ENCODE measurements around the gene SCYGR4.

Gene SCYGR4

GRCh38 chr2:227613272-227613660 is 4.0 kb upstream of the SCYGR4 start:
- Histone ChIP-seq H3K4me1 (ENCODE audit: control insufficient read depth, insufficient read depth, low read length, poor library complexity, severe bottlenecking) (no peaks in the 10 kb centered on the region), H3K27me3 (replicated peaks; ENCODE audit: control insufficient read depth, insufficient read depth, low read length, poor library complexity, severe bottlenecking) (no peaks in the 10 kb centered on the region), H3K4me3 (ENCODE audit: insufficient read depth, low read depth, low read length, poor library complexity, severe bottlenecking) (no peak overlapping the region), H3K9me3 (ENCODE audit: control insufficient read depth, low read length) (no peaks in the 10 kb centered on the region), H3K27ac (ENCODE audit: insufficient read depth, low read length, poor library complexity, severe bottlenecking) (no peak overlapping the region), H3K36me3 (ENCODE audit: control insufficient read depth, insufficient read depth, low read length) (no peaks in the 10 kb centered on the region)
- no peak for DNase-seq

- H3K4me3 ChIP-seq (ENCODE audit: insufficient read depth, low read depth, low read length, poor library complexity, severe bottlenecking), result no peak overlapping the region
- no peak for DNase-seq
- no peaks in the 10 kb centered on the region for H3K9me3 ChIP-seq (ENCODE audit: control insufficient read depth, low read length)
- no peaks in the 10 kb centered on the region for H3K27me3 ChIP-seq (replicated peaks; ENCODE audit: control insufficient read depth, insufficient read depth, low read length, poor library complexity, severe bottlenecking)
- no peaks in the 10 kb centered on the region for H3K36me3 ChIP-seq (ENCODE audit: control insufficient read depth, insufficient read depth, low read length)
- no peaks in the 10 kb centered on the region for H3K4me1 ChIP-seq (ENCODE audit: control insufficient read depth, insufficient read depth, low read length, poor library complexity, severe bottlenecking)
- H3K27ac ChIP-seq (ENCODE audit: insufficient read depth, low read length, poor library complexity, severe bottlenecking), result no peak overlapping the region
Measured at GRCh38 chr2:227614246-227614645, 3.1 kb upstream of the SCYGR4 start.

- H3K27ac ChIP-seq (ENCODE audit: insufficient read depth, low read length, poor library complexity, severe bottlenecking), result no peak within 1 kb of the TSS
- H3K4me3 ChIP-seq (ENCODE audit: insufficient read depth, low read depth, low read length, poor library complexity, severe bottlenecking), result no peak within 1 kb of the TSS
- H3K36me3 ChIP-seq (ENCODE audit: control insufficient read depth, insufficient read depth, low read length), result no peaks in the 10 kb centered on the region
- H3K9me3 ChIP-seq (ENCODE audit: control insufficient read depth, low read length), result no peaks in the 10 kb centered on the region
- H3K27me3 ChIP-seq (replicated peaks; ENCODE audit: control insufficient read depth, insufficient read depth, low read length, poor library complexity, severe bottlenecking), result no peaks in the 10 kb centered on the region
- no peaks in the 10 kb centered on the region for H3K4me1 ChIP-seq (ENCODE audit: control insufficient read depth, insufficient read depth, low read length, poor library complexity, severe bottlenecking)
- no peak for DNase-seq
Measured at GRCh38 chr2:227614740-227615139, 2.6 kb upstream of the SCYGR4 start, which contains the start of gene SCYGR3. Gene SCYGR3, minus strand, starts transcription at chr2:227614840. Its CDS starts 0 bp downstream, at chr2:227614840.

DNA sequence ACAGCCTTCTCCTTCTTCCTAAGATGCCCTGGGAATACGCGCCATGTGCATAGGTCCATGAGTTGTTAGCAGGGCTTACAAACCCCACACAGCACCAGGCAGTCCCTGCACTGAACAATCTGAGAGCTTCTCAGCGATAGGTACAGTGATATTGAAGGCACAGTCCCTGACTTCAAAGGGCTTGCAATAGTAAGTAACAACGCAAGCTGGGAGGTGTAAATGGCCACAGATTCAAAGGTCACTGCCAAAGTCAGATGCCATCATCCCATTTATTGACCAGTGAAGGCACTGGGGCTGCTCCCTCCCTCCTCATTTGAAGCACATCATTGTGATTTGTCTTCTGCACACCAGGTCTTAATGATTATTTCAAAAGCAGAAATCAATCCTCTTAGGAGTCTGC is 2.1 kb upstream of the SCYGR4 start:
- Histone ChIP-seq H3K27me3 (replicated peaks; ENCODE audit: control insufficient read depth, insufficient read depth, low read length, poor library complexity, severe bottlenecking) (no peaks in the 10 kb centered on the region), H3K4me1 (ENCODE audit: control insufficient read depth, insufficient read depth, low read length, poor library complexity, severe bottlenecking) (no peaks in the 10 kb centered on the region), H3K27ac (ENCODE audit: insufficient read depth, low read length, poor library complexity, severe bottlenecking) (no peak overlapping the region), H3K36me3 (ENCODE audit: control insufficient read depth, insufficient read depth, low read length) (no peaks in the 10 kb centered on the region), H3K9me3 (ENCODE audit: control insufficient read depth, low read length) (no peaks in the 10 kb centered on the region), H3K4me3 (ENCODE audit: insufficient read depth, low read depth, low read length, poor library complexity, severe bottlenecking) (no peak overlapping the region)
- no peak for DNase-seq

- H3K4me3 ChIP-seq (ENCODE audit: insufficient read depth, low read depth, low read length, poor library complexity, severe bottlenecking), result no peak overlapping the region
- no peak for DNase-seq
- H3K27ac ChIP-seq (ENCODE audit: insufficient read depth, low read length, poor library complexity, severe bottlenecking), result no peak overlapping the region
- H3K9me3 ChIP-seq (ENCODE audit: control insufficient read depth, low read length), result no peaks in the 10 kb centered on the region
- H3K36me3 ChIP-seq (ENCODE audit: control insufficient read depth, insufficient read depth, low read length), result no peaks in the 10 kb centered on the region
- H3K27me3 ChIP-seq (replicated peaks; ENCODE audit: control insufficient read depth, insufficient read depth, low read length, poor library complexity, severe bottlenecking), result no peaks in the 10 kb centered on the region
- no peaks in the 10 kb centered on the region for H3K4me1 ChIP-seq (ENCODE audit: control insufficient read depth, insufficient read depth, low read length, poor library complexity, severe bottlenecking)
Measured at GRCh38 chr2:227615906-227616305, 1.4 kb upstream of the SCYGR4 start.

DNA sequence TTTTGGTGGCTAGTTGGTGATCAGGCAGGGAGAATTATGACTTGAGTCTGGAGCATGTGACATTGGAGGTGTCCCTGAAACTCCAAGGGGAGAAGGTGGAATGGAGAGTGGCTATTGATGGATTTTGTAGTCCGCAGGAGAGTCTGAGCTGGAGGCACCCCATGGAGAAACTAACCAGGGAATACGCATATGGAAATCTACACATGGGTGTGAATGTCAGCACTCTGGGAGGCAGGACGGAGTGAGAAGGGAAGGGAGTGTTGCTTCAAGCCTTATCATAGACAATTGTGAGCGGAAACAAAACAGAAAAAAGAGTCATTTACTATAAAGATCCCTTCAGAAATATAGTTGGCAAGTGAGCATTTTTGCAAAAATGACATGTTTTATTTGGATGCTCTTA is 667 bp upstream of the SCYGR4 start:
- DNase-seq, result no peak
- H3K9me3 ChIP-seq (ENCODE audit: control insufficient read depth, low read length), result no peaks in the 10 kb centered on the region
- H3K36me3 ChIP-seq (ENCODE audit: control insufficient read depth, insufficient read depth, low read length), result no peaks in the 10 kb centered on the region

GRCh38 chr2:227623226-227623625 is 5.9 kb downstream of the SCYGR4 start:
- Histone ChIP-seq H3K27ac (ENCODE audit: insufficient read depth, low read length, poor library complexity, severe bottlenecking) (no peak overlapping the region), H3K9me3 (ENCODE audit: control insufficient read depth, low read length) (no peaks in the 10 kb centered on the region), H3K27me3 (replicated peaks; ENCODE audit: control insufficient read depth, insufficient read depth, low read length, poor library complexity, severe bottlenecking) (no peaks in the 10 kb centered on the region), H3K36me3 (ENCODE audit: control insufficient read depth, insufficient read depth, low read length) (no peaks in the 10 kb centered on the region), H3K4me1 (ENCODE audit: control insufficient read depth, insufficient read depth, low read length, poor library complexity, severe bottlenecking) (no peaks in the 10 kb centered on the region), H3K4me3 (ENCODE audit: insufficient read depth, low read depth, low read length, poor library complexity, severe bottlenecking) (no peak overlapping the region)
- no peak for DNase-seq

More for the DNA sequence above, 667 bp upstream of the SCYGR4 start:
- H3K27ac ChIP-seq (ENCODE audit: insufficient read depth, low read length, poor library complexity, severe bottlenecking), result no peak overlapping the region
- H3K27me3 ChIP-seq (replicated peaks; ENCODE audit: control insufficient read depth, insufficient read depth, low read length, poor library complexity, severe bottlenecking), result no peaks in the 10 kb centered on the region
- H3K4me3 ChIP-seq (ENCODE audit: insufficient read depth, low read depth, low read length, poor library complexity, severe bottlenecking), result no peak overlapping the region
- H3K4me1 ChIP-seq (ENCODE audit: control insufficient read depth, insufficient read depth, low read length, poor library complexity, severe bottlenecking), result no peaks in the 10 kb centered on the region

DNA sequence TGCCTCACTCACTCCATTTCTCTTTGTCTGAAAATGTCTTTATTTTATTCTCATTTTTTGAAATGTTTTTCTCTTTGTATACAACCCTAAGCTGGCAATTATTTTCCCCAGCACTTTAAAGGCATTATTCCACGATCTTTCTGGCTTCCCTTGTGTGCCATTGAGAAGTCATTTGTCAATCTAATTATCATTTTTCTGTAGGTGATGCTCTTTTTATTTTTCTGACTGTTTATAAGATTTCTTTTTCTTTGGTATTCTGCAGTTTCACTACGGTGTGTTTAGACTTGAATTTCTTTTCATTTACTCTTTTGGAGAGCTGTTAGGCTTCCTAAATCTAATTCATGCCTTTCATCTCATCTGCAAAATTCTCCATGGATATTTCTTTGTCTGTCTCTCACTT is 8.1 kb downstream of the SCYGR4 start:
- Histone ChIP-seq H3K27ac (ENCODE audit: insufficient read depth, low read length, poor library complexity, severe bottlenecking) (no peak overlapping the region), H3K36me3 (ENCODE audit: control insufficient read depth, insufficient read depth, low read length) (no peaks in the 10 kb centered on the region), H3K4me3 (ENCODE audit: insufficient read depth, low read depth, low read length, poor library complexity, severe bottlenecking) (no peak overlapping the region), H3K27me3 (replicated peaks; ENCODE audit: control insufficient read depth, insufficient read depth, low read length, poor library complexity, severe bottlenecking) (no peaks in the 10 kb centered on the region), H3K9me3 (ENCODE audit: control insufficient read depth, low read length) (no peaks in the 10 kb centered on the region), H3K4me1 (ENCODE audit: control insufficient read depth, insufficient read depth, low read length, poor library complexity, severe bottlenecking) (no peaks in the 10 kb centered on the region)
- no peak for DNase-seq

DNA sequence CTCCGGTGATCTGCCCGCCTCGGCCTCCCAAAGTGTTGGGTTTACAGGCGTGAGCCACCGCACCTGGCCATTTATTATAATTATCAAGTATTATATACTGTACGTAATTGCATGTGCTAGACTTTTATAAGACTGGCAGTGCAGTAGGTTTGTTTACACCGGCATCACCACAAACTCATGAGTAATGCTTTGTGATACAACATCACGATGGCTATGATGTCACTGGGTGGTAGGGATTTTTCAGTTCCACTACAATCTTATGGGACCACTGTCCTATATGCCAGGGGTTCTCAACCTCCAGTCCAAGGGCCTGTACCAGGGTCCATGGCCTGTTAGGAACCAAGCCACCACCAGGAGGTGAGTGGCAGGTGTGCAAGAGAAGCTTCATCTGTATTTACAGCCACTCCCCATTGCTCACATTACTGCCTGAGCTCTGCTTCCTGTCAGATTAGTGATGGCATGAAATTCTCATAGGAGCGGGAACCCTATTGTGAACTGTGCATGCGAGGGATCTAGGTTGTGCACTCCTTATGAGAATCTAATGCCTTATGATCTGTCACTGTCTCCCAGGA is 9.4 kb downstream of the SCYGR4 start:
- no peak for DNase-seq
- Histone ChIP-seq H3K4me3 (ENCODE audit: insufficient read depth, low read depth, low read length, poor library complexity, severe bottlenecking) (no peak overlapping the region), H3K27me3 (replicated peaks; ENCODE audit: control insufficient read depth, insufficient read depth, low read length, poor library complexity, severe bottlenecking) (no peaks in the 10 kb centered on the region), H3K27ac (ENCODE audit: insufficient read depth, low read length, poor library complexity, severe bottlenecking) (no peak overlapping the region), H3K4me1 (ENCODE audit: control insufficient read depth, insufficient read depth, low read length, poor library complexity, severe bottlenecking) (no peaks in the 10 kb centered on the region), H3K9me3 (ENCODE audit: control insufficient read depth, low read length) (no peaks in the 10 kb centered on the region), H3K36me3 (ENCODE audit: control insufficient read depth, insufficient read depth, low read length) (no peaks in the 10 kb centered on the region)

DNA sequence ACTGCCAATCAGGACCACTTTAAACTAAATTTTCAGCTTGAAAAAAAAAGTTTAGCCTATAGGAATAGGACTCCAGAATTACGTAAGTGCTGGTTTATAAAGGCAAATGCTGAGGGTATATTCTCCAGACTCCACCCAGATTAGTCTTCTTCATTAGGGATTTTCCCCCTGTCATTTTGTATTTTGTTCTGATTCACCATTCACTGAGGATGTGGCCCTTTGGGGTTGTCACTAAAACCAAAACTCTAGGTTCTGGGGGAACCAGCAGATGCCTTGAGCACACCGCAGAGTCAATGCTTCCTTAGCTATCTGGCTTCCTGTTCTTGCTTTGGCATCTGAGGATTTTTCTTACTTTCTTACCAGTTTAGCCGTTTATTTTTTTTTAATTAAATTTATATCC is 10.5 kb downstream of the SCYGR4 start:
- no peak for DNase-seq
- Histone ChIP-seq H3K27me3 (replicated peaks; ENCODE audit: control insufficient read depth, insufficient read depth, low read length, poor library complexity, severe bottlenecking) (no peaks in the 10 kb centered on the region), H3K9me3 (ENCODE audit: control insufficient read depth, low read length) (no peaks in the 10 kb centered on the region), H3K36me3 (ENCODE audit: control insufficient read depth, insufficient read depth, low read length) (no peaks in the 10 kb centered on the region), H3K4me1 (ENCODE audit: control insufficient read depth, insufficient read depth, low read length, poor library complexity, severe bottlenecking) (no peaks in the 10 kb centered on the region), H3K4me3 (ENCODE audit: insufficient read depth, low read depth, low read length, poor library complexity, severe bottlenecking) (no peak overlapping the region), H3K27ac (ENCODE audit: insufficient read depth, low read length, poor library complexity, severe bottlenecking) (no peak overlapping the region)

All from effector memory CD4-positive, alpha-beta T cell (primary cell).